Raji (cell line): ENCODE measurements around the gene SDCCAG8.

Experiments used
- POLR2A ChIP-seq: IDR thresholded peaks from 2 replicates; pipeline ENCODE4 v1.6.1; 2011; ENCODE audit warnings: low read depth, low read length, control low read depth; ENCODE audit not compliant: insufficient read depth

SDCCAG8 gene

GRCh38 chr1:243457363-243457982 is 201.6 kb downstream of the SDCCAG8 start:
- no peak for TF ChIP-seq POLR2A

- no peak for TF ChIP-seq POLR2A
Measured at GRCh38 chr1:243459059-243459458, 203.2 kb downstream of the SDCCAG8 start.

- TF ChIP-seq POLR2A, result no peak
Measured at GRCh38 chr1:243461700-243462099, 205.9 kb downstream of the SDCCAG8 start.

- no peak for TF ChIP-seq POLR2A
Measured at GRCh38 chr1:243462929-243463697, 207.3 kb downstream of the SDCCAG8 start.

GRCh38 chr1:243465081-243465480 is 209.2 kb downstream of the SDCCAG8 start:
- no peak for TF ChIP-seq POLR2A

GRCh38 chr1:243465738-243466137 is 209.9 kb downstream of the SDCCAG8 start:
- no peak for TF ChIP-seq POLR2A

GRCh38 chr1:243469497-243469896 is 213.7 kb downstream of the SDCCAG8 start:
- no peak for TF ChIP-seq POLR2A

GRCh38 chr1:243470502-243470901 is 214.7 kb downstream of the SDCCAG8 start:
- no peak for TF ChIP-seq POLR2A

GRCh38 chr1:243471026-243471685 is 215.3 kb downstream of the SDCCAG8 start:
- no peak for TF ChIP-seq POLR2A

GRCh38 chr1:243471754-243472745 is 216.2 kb downstream of the SDCCAG8 start:
- no peak for TF ChIP-seq POLR2A

GRCh38 chr1:243473227-243474135 is 217.6 kb downstream of the SDCCAG8 start:
- TF ChIP-seq POLR2A, result no peak

GRCh38 chr1:243474136-243474881 is 218.5 kb downstream of the SDCCAG8 start:
- no peak for TF ChIP-seq POLR2A

GRCh38 chr1:243474906-243475305 is 219.1 kb downstream of the SDCCAG8 start:
- TF ChIP-seq POLR2A, result no peak
